ENCODE data around the gene NUP160.

GRCh38 chr11:47756208-47756607, 91.9 kb downstream of the NUP160 start:
- TF ChIP-seq CTCF (IDR thresholded peaks at IDR 0.05), result no peak
- TF ChIP-seq POLR2AphosphoS5 (IDR thresholded peaks at IDR 0.05), result no peak
- no peak for TF ChIP-seq POLR2A (IDR thresholded peaks at IDR 0.05)
- no peak for TF ChIP-seq EP300 (IDR thresholded peaks at IDR 0.05; ENCODE audit: low read depth)
